GM18520 (cell line): ENCODE results near the gene GADL1.

ENCODE experiments used
- ATAC-seq: cut with Tn5 transposase; IDR thresholded peaks from one replicate; pipeline ENCODE4 v1.9.1; 2021; ENCODE audit not compliant: unreplicated experiment

GADL1 gene

GRCh38 chr3:30761374-30761773, 133.1 kb downstream of the GADL1 start:
- ATAC-seq, result no peak

GRCh38 chr3:30760737-30761136, 133.7 kb downstream of the GADL1 start:
- no peak for ATAC-seq

GRCh38 chr3:30760040-30760695, 134.3 kb downstream of the GADL1 start:
- ATAC-seq, result no peak

- ATAC-seq, result no peak
These were observed 138.2 kb downstream of the GADL1 start for GRCh38 chr3:30756218-30756617.

GRCh38 chr3:30754426-30754825, 140.0 kb downstream of the GADL1 start:
- ATAC-seq, result no peak

- no peak for ATAC-seq
These were observed 140.7 kb downstream of the GADL1 start for GRCh38 chr3:30753766-30754165.

GRCh38 chr3:30752970-30753369, 141.5 kb downstream of the GADL1 start:
- no peak for ATAC-seq

- no peak for ATAC-seq
These were observed 142.0 kb downstream of the GADL1 start for GRCh38 chr3:30752491-30752890.

- ATAC-seq, result peak; percentile 57
These were observed 142.7 kb downstream of the GADL1 start for GRCh38 chr3:30751610-30752299.

GRCh38 chr3:30750967-30751366, 143.5 kb downstream of the GADL1 start:
- no peak for ATAC-seq

GRCh38 chr3:30749230-30749629, 145.2 kb downstream of the GADL1 start:
- ATAC-seq, result no peak

- no peak for ATAC-seq
These were observed 146.6 kb downstream of the GADL1 start for GRCh38 chr3:30747771-30748281.

- ATAC-seq, result no peak
These were observed 150.7 kb downstream of the GADL1 start for GRCh38 chr3:30743641-30744317.

GRCh38 chr3:30742796-30743619, 151.5 kb downstream of the GADL1 start:
- no peak for ATAC-seq

GRCh38 chr3:30741889-30742288, 152.6 kb downstream of the GADL1 start:
- ATAC-seq, result no peak

GRCh38 chr3:30738605-30739004, 155.9 kb downstream of the GADL1 start:
- peak; percentile 93 for ATAC-seq

- no peak for ATAC-seq
These were observed 156.5 kb downstream of the GADL1 start for GRCh38 chr3:30737743-30738499.

- ATAC-seq, result no peak
These were observed 160.8 kb downstream of the GADL1 start for GRCh38 chr3:30733696-30734095.

- ATAC-seq, result no peak
These were observed 161.3 kb downstream of the GADL1 start for GRCh38 chr3:30733209-30733608.

- ATAC-seq, result no peak
These were observed 163.5 kb downstream of the GADL1 start for GRCh38 chr3:30730967-30731366.
